C4-2B (cell line): ENCODE measurements around the gene GCLC.

Source experiments
- H3K27ac ChIP-seq: fragments of 450-650 bp; 2 replicates; pipeline ENCODE4 v1.5.1; 2017
- CTCF ChIP-seq: fragments of 450-650 bp; conservative IDR thresholded peaks from 2 replicates; pipeline ENCODE4 v1.5.1; 2017; ENCODE audit warnings: mild to moderate bottlenecking
- ZFX ChIP-seq: fragments of 450-650 bp; IDR thresholded peaks from 2 replicates; pipeline ENCODE4 v1.6.1; 2017

Gene GCLC

GRCh38 chr6:53510746-53511145, 34.2 kb downstream of the GCLC start:
- H3K27ac ChIP-seq = no peak overlapping the region
- no peak for TF ChIP-seq CTCF
- no peak for TF ChIP-seq ZFX

GRCh38 chr6:53506872-53507271, 38.0 kb downstream of the GCLC start:
- H3K27ac ChIP-seq = no peak overlapping the region
- TF ChIP-seq ZFX (no peak), CTCF (no peak)

GRCh38 chr6:53504512-53504911, 40.4 kb downstream of the GCLC start:
- no peak overlapping the region for H3K27ac ChIP-seq
- TF ChIP-seq CTCF (no peak), ZFX (no peak)

GRCh38 chr6:53503060-53503459, 41.8 kb downstream of the GCLC start:
- TF ChIP-seq CTCF (no peak), ZFX (no peak)
- no peak overlapping the region for H3K27ac ChIP-seq

GRCh38 chr6:53501432-53501831, 43.5 kb downstream of the GCLC start:
- no peak for TF ChIP-seq ZFX
- no peak for TF ChIP-seq CTCF
- H3K27ac ChIP-seq = no peak overlapping the region

- no peak overlapping the region for H3K27ac ChIP-seq
- TF ChIP-seq CTCF (no peak), ZFX (no peak)
Observed at GRCh38 chr6:53500095-53500494, 44.8 kb downstream of the GCLC start.

- TF ChIP-seq ZFX (no peak), CTCF (no peak)
- no peak overlapping the region for H3K27ac ChIP-seq
Observed at GRCh38 chr6:53499094-53499493, 45.8 kb downstream of the GCLC start.
